Colonic mucosa (tissue), 4 donors: ENCODE measurements around the gene BMPR2. TPM values are rescaled to one million over a fixed set of nuclear protein-coding genes. Genes with fewer than 3 reads are reported as not detected.
A peak's percentile ranks its signal among the peaks of the same experiment; 100 is the strongest.

Source experiments
- DNase-seq: peaks from one replicate; pipeline ENCODE4 v3.0.0-alpha.2; 2020
- H3K27ac ChIP-seq: fragments of 200-600 bp; one replicate; pipeline ENCODE4 v1.8.0; 2021
- H3K27me3 ChIP-seq: fragments of 200-600 bp; one replicate; pipeline ENCODE4 v1.8.0; 2021
- H3K36me3 ChIP-seq: fragments of 200-600 bp; one replicate; pipeline ENCODE4 v1.8.0; 2021
- H3K4me1 ChIP-seq: fragments of 200-600 bp; one replicate; pipeline ENCODE4 v1.8.0; 2021; ENCODE audit warnings: mild to moderate bottlenecking
- H3K4me3 ChIP-seq: fragments of 200-600 bp; one replicate; pipeline ENCODE4 v1.8.0; 2021
- H3K9ac ChIP-seq, 2 donors: one replicate each; pipeline ENCODE4 v1.7.0; 2013; ENCODE audit warnings: control low read depth in 2 of 2, low read depth in 2 of 2, low read length in 2 of 2
- H3K9me3 ChIP-seq: fragments of 200-600 bp; one replicate; pipeline ENCODE4 v1.8.0; 2021
- intact Hi-C: fragments of 100-400 bp; cut with DNase I; formaldehyde crosslinking; loops from one replicate; pipeline ENCODE4 v1.14.1; 2022
- total RNA-seq, 2 donors: library from RNA; stranded (reverse); fragmentation: NEBNext Ultra II Directional in 1 of 2; extraction: Animal tissue kit (Norgen Biotek cat#: 25700) in 1 of 2; gene quantifications; one replicate each; pipeline ENCODE4 v1.2.1, GENCODE V29; 2021
- TF ChIP-seq, protein P1 (sequence below): fragments of 200-600 bp; IDR thresholded peaks from one replicate; pipeline ENCODE4 v1.8.0; 2022; ENCODE audit warnings: antibody characterized with exemption, mild to moderate bottlenecking
- donor health status: healthy.
- donor health status: DM: no; HTN: no; CAD: no.
- donor health status: DM: no; HTN: no; CAD: no.

The BMPR2 gene
- total RNA-seq, 2 donors from 2014 or later = 23.0 to 44.7 TPM

DNA sequence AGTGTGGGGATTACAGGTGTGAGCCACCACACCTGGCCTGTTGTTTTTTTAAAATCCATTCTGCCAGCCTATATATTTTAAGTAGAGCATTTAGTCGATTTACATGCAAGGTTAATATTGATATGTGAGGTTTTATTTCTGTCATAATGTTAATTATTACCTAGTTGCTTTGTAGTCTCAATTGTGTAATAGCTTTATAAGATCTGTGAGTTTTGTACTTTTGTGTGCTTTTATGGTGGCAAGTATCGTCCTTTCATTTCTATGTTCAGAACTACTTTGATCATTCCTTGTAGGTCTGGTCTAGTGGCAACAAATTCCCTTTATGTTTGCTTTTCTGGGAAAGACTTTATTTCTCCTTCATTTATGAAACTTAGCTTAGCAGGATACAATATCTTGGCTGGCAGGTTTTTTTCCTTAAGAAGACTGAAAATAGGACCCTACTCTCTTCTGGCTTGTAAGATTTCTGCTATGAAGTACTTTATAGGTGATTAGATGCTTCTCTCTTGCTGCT is 207.6 kb downstream of the BMPR2 start:
- Histone ChIP-seq H3K9me3 (no peaks in the 10 kb centered on the region), H3K4me3 (no peak overlapping the region), H3K4me1 (no peaks in the 10 kb centered on the region), H3K9ac (no peak overlapping the region), H3K27ac (peak overlapping the region; percentile 64), H3K27me3 (no peaks in the 10 kb centered on the region), H3K36me3 (no peaks in the 10 kb centered on the region)
- intact Hi-C loops = loop anchor here (10.0 kb wide), 1 partner anchor 291 kb away; the partner anchor contains the start of gene ICA1L
- TF ChIP-seq, protein P1, sequence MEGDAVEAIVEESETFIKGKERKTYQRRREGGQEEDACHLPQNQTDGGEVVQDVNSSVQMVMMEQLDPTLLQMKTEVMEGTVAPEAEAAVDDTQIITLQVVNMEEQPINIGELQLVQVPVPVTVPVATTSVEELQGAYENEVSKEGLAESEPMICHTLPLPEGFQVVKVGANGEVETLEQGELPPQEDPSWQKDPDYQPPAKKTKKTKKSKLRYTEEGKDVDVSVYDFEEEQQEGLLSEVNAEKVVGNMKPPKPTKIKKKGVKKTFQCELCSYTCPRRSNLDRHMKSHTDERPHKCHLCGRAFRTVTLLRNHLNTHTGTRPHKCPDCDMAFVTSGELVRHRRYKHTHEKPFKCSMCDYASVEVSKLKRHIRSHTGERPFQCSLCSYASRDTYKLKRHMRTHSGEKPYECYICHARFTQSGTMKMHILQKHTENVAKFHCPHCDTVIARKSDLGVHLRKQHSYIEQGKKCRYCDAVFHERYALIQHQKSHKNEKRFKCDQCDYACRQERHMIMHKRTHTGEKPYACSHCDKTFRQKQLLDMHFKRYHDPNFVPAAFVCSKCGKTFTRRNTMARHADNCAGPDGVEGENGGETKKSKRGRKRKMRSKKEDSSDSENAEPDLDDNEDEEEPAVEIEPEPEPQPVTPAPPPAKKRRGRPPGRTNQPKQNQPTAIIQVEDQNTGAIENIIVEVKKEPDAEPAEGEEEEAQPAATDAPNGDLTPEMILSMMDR = no peak
- no peak for DNase-seq

DNA sequence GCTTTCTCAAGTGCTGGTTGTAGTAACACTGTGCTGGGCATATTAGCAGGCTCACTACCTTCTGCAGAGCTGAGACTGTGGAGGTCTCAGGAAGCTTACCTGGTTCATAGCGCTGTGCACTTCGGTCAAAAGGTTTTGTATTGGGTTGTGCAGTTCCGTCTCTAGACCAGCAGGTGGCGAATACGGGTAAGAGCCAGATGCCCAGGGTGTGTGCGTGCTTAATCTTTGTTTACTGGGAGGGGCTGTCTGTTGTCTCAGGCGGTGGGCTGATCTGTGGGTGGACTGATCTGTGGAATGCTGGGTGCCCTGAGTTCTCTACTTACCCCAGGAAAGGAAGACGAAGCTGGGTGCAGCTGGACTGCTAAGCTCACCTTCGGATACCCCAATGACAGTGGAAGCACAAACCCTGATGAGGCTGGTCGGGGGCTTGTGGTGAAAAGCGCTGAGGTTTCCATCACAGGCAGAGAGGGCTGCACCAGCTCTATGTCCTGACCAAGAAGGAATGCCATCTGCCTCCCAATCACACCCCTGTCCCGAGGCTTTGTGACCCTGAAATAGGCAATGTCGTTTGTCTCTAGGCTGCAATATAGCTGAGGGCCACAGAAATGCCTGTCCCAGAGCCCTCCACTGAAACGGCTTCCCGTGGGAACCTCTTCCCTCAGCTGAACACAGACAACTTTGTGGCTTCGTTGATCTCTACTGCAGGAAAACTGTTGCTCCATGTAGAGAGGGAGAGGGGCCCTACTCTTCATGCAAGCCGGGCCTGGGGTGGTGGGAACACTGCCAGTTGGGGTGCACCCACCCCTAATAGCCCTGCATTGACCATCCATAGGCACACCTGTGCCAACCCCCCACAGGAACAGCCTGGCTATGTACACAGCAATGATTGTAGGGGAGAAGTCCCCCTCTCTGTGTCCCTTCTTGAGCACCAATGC is 212.8 kb downstream of the BMPR2 start:
- no peaks in the 10 kb centered on the region for H3K36me3 ChIP-seq
- DNase-seq = peak; percentile 79
- TF ChIP-seq, protein P1 = peak; percentile 93
- H3K27ac ChIP-seq = no peak overlapping the region
- intact Hi-C loops = loop anchor here (10.0 kb wide), 1 partner anchor 286 kb away; the partner anchor contains the start of gene ICA1L
- H3K9ac ChIP-seq = peak overlapping the region in 1 of 2 donors; percentile 47
- H3K27me3 ChIP-seq = no peaks in the 10 kb centered on the region
- H3K9me3 ChIP-seq = no peaks in the 10 kb centered on the region
- H3K4me1 ChIP-seq = no peaks in the 10 kb centered on the region
- no peak overlapping the region for H3K4me3 ChIP-seq

DNA sequence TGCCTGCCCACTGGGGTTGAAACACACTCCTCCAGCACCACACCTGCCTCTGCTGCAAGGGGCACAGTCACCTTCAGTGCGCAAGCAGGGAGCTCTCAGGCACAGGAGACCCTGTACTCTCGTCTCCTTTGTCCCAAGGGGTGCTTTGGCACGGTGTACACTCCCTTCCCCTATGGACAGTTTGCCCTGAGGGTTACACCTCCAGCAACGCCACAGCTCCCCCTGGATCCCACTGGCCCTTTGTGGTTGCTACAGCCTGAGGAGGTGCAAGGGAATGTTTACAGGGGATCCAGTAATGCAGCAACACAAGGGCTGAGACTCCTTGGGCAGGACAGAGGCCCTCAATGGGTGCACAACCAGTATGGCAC is 213.4 kb downstream of the BMPR2 start:
- no peak overlapping the region for H3K27ac ChIP-seq
- no peaks in the 10 kb centered on the region for H3K36me3 ChIP-seq
- no peak for DNase-seq
- H3K4me3 ChIP-seq = no peak overlapping the region
- H3K27me3 ChIP-seq = no peaks in the 10 kb centered on the region
- H3K4me1 ChIP-seq = no peaks in the 10 kb centered on the region
- TF ChIP-seq, protein P1 = no peak
- no peaks in the 10 kb centered on the region for H3K9me3 ChIP-seq
- intact Hi-C loops = loop anchor here (10.0 kb wide), 1 partner anchor 285 kb away; the partner anchor contains the start of gene ICA1L
- no peak overlapping the region for H3K9ac ChIP-seq

DNA sequence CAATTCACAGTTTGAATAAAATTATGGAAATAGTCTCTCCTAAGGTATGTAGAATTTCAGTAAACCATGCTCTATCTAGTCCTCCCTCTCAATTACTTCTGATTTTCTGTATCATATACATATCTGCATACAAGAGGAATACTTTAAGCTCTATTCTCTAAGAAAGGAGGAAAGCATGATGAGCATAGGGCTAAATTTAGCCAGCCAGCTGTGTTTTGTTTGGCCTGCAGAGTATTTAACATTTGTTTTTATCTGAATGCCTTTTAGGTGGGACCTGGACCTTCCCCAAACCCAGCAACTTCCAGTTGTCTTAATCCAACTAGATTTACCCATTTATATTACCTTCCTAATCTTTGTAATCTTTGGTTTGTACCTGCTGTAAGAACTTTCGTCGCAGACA is 216.4 kb downstream of the BMPR2 start:
- H3K4me1 ChIP-seq = no peaks in the 10 kb centered on the region
- intact Hi-C loops = no loop called here

DNA sequence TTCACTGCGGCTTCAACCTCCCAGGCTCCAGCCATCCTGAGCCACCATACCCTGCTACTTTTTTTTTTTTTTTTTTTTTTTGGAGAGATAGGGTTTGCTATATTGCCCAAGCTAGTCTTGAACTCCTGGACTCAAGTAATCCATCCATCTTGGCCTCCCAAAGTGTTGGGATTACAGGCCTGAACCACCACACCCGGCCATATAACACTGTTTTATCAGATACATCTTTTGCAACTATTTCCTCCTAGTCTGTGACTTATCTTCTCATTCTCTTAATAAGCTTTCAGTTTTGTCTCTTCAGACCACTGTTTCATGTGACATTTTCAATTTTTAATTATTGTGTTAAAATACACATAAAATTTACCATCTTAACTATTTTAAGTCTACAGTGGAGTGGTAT is 223.0 kb downstream of the BMPR2 start:
- Histone ChIP-seq H3K27ac (no peak overlapping the region), H3K4me3 (no peak overlapping the region), H3K9me3 (no peaks in the 10 kb centered on the region), H3K9ac (no peak overlapping the region), H3K27me3 (no peaks in the 10 kb centered on the region), H3K4me1 (no peaks in the 10 kb centered on the region), H3K36me3 (no peaks in the 10 kb centered on the region)
- intact Hi-C loops = no loop called here
- TF ChIP-seq, protein P1 = no peak
- DNase-seq = no peak

More for the DNA sequence above, 216.4 kb downstream of the BMPR2 start:
- H3K27me3 ChIP-seq = no peaks in the 10 kb centered on the region
- TF ChIP-seq, protein P1 = no peak
- H3K36me3 ChIP-seq = no peaks in the 10 kb centered on the region
- no peaks in the 10 kb centered on the region for H3K9me3 ChIP-seq
- H3K4me3 ChIP-seq = no peak overlapping the region
- DNase-seq = no peak
- no peak overlapping the region for H3K27ac ChIP-seq
- no peak overlapping the region for H3K9ac ChIP-seq
